ENCODE data around the gene KLF2. TPM values are rescaled to one million over a fixed set of nuclear protein-coding genes. Genes with fewer than 3 reads are reported as not detected.

Gene KLF2
- total RNA-seq, 1 experiment from 2014 or later = 1.9 TPM

DNA sequence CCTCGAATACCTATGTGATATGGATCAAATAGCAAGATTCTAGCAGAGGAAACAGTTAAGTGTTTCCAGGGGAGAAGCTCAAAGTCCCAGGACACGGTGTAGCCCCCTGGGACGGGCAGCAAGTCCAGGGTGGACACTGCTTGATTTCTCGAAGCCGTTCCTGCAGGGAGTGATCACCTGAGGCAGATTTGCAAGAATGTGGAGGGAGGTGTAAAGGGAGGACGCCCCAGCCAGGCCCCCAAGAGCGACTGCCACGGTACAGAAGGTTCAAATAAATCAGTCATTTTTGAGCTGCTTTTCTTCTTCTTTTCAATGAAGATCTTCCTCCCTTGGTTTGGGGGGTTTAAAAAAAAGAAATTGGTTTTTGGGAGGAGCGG, 41.4 kb downstream of the KLF2 start:
- no peaks in the 10 kb centered on the region for H3K9me3 ChIP-seq (ENCODE audit: low read depth, low read length, poor library complexity, severe bottlenecking)
- H3K27ac ChIP-seq (ENCODE audit: low read depth, low read length, poor library complexity, severe bottlenecking) = no peak overlapping the region
- BruUV-seq (replicated peaks) = no TSS peak
- peaks cover 1% of the 10 kb centered on the region for H3K36me3 ChIP-seq (ENCODE audit: insufficient read depth, low read length, poor library complexity, severe bottlenecking)
- no peaks in the 10 kb centered on the region for H3K27me3 ChIP-seq (replicated peaks; ENCODE audit: insufficient read depth, low read depth, low read length, poor library complexity)
- no peak for DNase-seq (ENCODE audit: low spot score)
- H3K4me1 ChIP-seq (ENCODE audit: insufficient read depth, low read length, poor library complexity, severe bottlenecking) = no peaks in the 10 kb centered on the region
- TF ChIP-seq, protein P1, sequence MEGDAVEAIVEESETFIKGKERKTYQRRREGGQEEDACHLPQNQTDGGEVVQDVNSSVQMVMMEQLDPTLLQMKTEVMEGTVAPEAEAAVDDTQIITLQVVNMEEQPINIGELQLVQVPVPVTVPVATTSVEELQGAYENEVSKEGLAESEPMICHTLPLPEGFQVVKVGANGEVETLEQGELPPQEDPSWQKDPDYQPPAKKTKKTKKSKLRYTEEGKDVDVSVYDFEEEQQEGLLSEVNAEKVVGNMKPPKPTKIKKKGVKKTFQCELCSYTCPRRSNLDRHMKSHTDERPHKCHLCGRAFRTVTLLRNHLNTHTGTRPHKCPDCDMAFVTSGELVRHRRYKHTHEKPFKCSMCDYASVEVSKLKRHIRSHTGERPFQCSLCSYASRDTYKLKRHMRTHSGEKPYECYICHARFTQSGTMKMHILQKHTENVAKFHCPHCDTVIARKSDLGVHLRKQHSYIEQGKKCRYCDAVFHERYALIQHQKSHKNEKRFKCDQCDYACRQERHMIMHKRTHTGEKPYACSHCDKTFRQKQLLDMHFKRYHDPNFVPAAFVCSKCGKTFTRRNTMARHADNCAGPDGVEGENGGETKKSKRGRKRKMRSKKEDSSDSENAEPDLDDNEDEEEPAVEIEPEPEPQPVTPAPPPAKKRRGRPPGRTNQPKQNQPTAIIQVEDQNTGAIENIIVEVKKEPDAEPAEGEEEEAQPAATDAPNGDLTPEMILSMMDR (conservative IDR thresholded peaks at IDR 0.05; ENCODE audit: low read depth, low read length) = no peak
- no peak for TF ChIP-seq EZH2 (IDR thresholded peaks at IDR 0.05; ENCODE audit: borderline replicate concordance, low read depth, low read length, poor library complexity, severe bottlenecking)
- H3K4me3 ChIP-seq (ENCODE audit: low read depth, low read length, poor library complexity, severe bottlenecking) = no peak overlapping the region
- ChIA-PET POLR2A (ENCODE audit: low non-redundant PET) (no interaction called here), CTCF (no interaction called here)
- intact Hi-C loops (cut with micrococcal nuclease; ENCODE audit: unreplicated experiment) = no loop called here

DNA sequence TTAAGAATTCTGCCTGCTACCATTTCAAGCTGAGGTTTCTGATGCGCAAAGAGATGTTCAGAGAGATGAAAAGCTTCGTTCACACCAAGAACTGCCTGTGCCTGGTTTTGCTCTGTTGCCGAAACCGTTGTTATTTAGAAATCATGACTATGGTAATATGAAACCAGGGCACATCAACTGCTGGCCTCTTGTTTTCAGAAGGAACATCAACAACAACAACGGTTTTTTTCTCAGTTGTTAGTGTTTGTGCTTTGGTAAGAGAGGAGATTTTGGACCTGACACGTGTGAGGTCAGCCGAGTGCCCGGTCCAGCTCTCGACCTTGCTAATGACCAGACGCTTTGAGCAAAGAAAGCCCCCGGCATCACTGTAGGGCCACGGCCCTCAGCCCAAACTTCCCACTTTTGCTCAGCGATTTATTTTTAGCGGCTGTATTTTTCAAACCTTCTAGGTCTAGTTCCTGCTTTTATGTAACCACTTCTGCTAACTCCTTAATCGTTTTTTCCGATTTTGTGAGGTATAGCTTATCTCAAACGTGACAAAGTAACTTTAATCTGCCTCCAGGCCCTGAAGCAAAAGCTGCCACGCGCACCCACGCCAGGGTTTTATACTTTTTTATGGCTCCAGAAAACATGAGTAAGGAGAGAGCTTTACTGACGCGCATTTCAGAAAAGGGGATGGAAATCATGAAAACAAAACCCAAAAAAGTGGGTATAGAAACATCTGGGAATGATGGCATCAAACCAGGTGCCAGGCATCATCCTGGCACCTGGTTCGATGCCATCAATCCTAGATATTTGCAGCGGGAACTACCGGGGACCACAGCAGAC, 42.0 kb downstream of the KLF2 start:
- ChIA-PET POLR2A (ENCODE audit: low non-redundant PET) (no interaction called here), CTCF (no interaction called here)
- Histone ChIP-seq H3K27ac (ENCODE audit: low read depth, low read length, poor library complexity, severe bottlenecking) (no peak overlapping the region), H3K4me3 (ENCODE audit: low read depth, low read length, poor library complexity, severe bottlenecking) (no peak overlapping the region), H3K4me1 (ENCODE audit: insufficient read depth, low read length, poor library complexity, severe bottlenecking) (no peaks in the 10 kb centered on the region), H3K27me3 (replicated peaks; ENCODE audit: insufficient read depth, low read depth, low read length, poor library complexity) (no peaks in the 10 kb centered on the region), H3K36me3 (ENCODE audit: insufficient read depth, low read length, poor library complexity, severe bottlenecking) (no peaks in the 10 kb centered on the region), H3K9me3 (ENCODE audit: low read depth, low read length, poor library complexity, severe bottlenecking) (no peaks in the 10 kb centered on the region)
- intact Hi-C loops (cut with micrococcal nuclease; ENCODE audit: unreplicated experiment) = no loop called here
- no peak for TF ChIP-seq EZH2 (IDR thresholded peaks at IDR 0.05; ENCODE audit: borderline replicate concordance, low read depth, low read length, poor library complexity, severe bottlenecking)
- TF ChIP-seq, protein P1 (conservative IDR thresholded peaks at IDR 0.05; ENCODE audit: low read depth, low read length) = no peak
- no TSS peak for BruUV-seq (replicated peaks)
- no peak for DNase-seq (ENCODE audit: low spot score)

DNA sequence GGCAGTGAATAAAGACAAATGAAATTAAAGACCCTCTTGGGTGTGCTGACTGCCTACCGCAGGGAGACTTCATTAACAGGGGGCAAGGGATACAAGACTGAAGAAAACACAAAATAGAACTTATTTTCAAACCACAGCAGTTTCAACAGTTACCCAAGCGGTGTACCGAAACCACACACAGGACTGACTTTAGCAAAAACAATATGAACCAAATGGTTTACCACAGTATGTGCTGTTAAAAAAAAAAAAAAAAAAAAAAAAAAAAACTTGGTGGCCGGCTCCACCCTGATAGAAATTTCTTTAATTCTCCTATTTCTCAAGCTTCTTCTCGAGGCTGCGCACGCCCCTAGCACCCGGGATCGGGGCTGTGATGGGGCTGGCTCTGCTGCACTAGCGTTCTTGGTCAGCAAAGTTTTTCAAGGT, 42.6 kb downstream of the KLF2 start:
- CTCF ChIA-PET = no interaction called here
- BruUV-seq (replicated peaks) = no TSS peak

More for the DNA sequence above, 42.6 kb downstream of the KLF2 start:
- POLR2A ChIA-PET (ENCODE audit: low non-redundant PET) = no interaction called here
- Histone ChIP-seq H3K9me3 (ENCODE audit: low read depth, low read length, poor library complexity, severe bottlenecking) (no peaks in the 10 kb centered on the region), H3K36me3 (ENCODE audit: insufficient read depth, low read length, poor library complexity, severe bottlenecking) (no peaks in the 10 kb centered on the region), H3K4me1 (ENCODE audit: insufficient read depth, low read length, poor library complexity, severe bottlenecking) (no peaks in the 10 kb centered on the region), H3K27me3 (replicated peaks; ENCODE audit: insufficient read depth, low read depth, low read length, poor library complexity) (no peaks in the 10 kb centered on the region), H3K4me3 (ENCODE audit: low read depth, low read length, poor library complexity, severe bottlenecking) (no peak overlapping the region), H3K27ac (ENCODE audit: low read depth, low read length, poor library complexity, severe bottlenecking) (no peak overlapping the region)
- DNase-seq (ENCODE audit: low spot score) = no peak
- TF ChIP-seq, protein P1 (conservative IDR thresholded peaks at IDR 0.05; ENCODE audit: low read depth, low read length) = no peak
- TF ChIP-seq EZH2 (IDR thresholded peaks at IDR 0.05; ENCODE audit: borderline replicate concordance, low read depth, low read length, poor library complexity, severe bottlenecking) = no peak
- intact Hi-C loops (cut with micrococcal nuclease; ENCODE audit: unreplicated experiment) = no loop called here

Data from A673 (cell line).